ENCODE measurements around the gene SULT2A1.
"Not testable (repeated sequence)": the region's sequence is repeated elsewhere in the genome, so short reads cannot be mapped to it uniquely, and the experiment has no call there.

The SULT2A1 gene

DNA sequence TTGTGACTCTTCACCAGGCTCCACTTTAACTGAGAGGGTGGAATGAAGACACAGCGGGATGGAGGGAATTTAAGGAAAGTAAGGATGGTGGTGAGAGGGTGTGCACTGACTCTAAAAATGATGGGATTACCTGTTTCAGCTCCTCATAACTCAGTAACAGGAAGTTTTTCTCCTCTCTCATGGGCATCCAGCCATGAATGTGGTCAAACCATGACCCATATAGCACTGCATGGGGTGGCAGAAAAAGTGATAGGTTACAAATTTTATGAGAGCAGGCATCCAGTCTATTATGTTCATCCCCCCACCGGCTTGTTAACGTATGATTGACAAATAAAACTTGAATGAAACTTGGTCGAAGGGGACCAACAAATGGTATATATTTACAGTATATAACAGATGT is 7.2 kb downstream of the SULT2A1 start:
- Histone ChIP-seq H3K9me3 (ENCODE audit: low read depth, low read length) (no peaks in the 10 kb centered on the region), H3K4me3 (no peak overlapping the region), H3K9ac (ENCODE audit: insufficient read length) (no peak overlapping the region), H3K36me3 (ENCODE audit: insufficient read depth, low read length) (no peaks in the 10 kb centered on the region), H3K27ac (no peak overlapping the region)
- no peak for DNase-seq (ENCODE audit: low read depth, low spot score)
- TF ChIP-seq EZH2 (IDR thresholded peaks at IDR 0.05) (no peak), FOXP2 (optimal IDR thresholded peaks at IDR 0.05; ENCODE audit: control extremely low read depth, extremely low read length, insufficient read depth) (no peak), POLR2AphosphoS5 (IDR thresholded peaks at IDR 0.05; ENCODE audit: borderline replicate concordance, low read depth, low read length) (no peak)

DNA sequence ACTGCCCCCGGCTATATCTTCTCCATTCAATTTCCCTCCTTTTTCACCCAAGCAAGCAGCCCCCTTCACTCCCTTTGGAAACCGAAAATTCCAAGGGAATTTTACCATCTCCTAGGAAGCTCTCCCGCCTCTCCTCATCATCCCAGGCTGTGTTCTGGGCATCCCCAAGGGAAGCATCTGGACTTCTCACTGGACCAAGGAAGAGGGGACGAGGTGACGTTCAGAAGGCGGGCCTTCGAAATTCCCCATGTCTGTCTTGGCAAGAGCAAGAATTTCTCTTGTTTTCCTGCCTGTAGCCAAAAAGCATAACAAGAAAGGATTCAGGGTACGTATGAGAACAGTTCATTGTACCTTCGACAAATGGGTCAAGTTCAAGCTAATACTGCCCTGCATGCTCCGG is 20.9 kb downstream of the SULT2A1 start:
- no peak overlapping the region for H3K4me3 ChIP-seq
- DNase-seq (ENCODE audit: low read depth, low spot score): no peak
- TF ChIP-seq POLR2AphosphoS5 (IDR thresholded peaks at IDR 0.05; ENCODE audit: borderline replicate concordance, low read depth, low read length) (no peak), EZH2 (IDR thresholded peaks at IDR 0.05) (no peak), FOXP2 (optimal IDR thresholded peaks at IDR 0.05; ENCODE audit: control extremely low read depth, extremely low read length, insufficient read depth) (no peak)

GRCh38 chr19:47863514-47863936 is 22.6 kb downstream of the SULT2A1 start:
- no peaks in the 10 kb centered on the region for H3K9me3 ChIP-seq (ENCODE audit: low read depth, low read length)
- DNase-seq (ENCODE audit: low read depth, low spot score): no peak
- H3K4me3 ChIP-seq: no peak overlapping the region
- H3K9ac ChIP-seq (ENCODE audit: insufficient read length): no peak overlapping the region
- H3K27ac ChIP-seq: no peak overlapping the region
- no peaks in the 10 kb centered on the region for H3K36me3 ChIP-seq (ENCODE audit: insufficient read depth, low read length)
- TF ChIP-seq FOXP2 (optimal IDR thresholded peaks at IDR 0.05; ENCODE audit: control extremely low read depth, extremely low read length, insufficient read depth) (no peak), EZH2 (IDR thresholded peaks at IDR 0.05) (no peak), POLR2AphosphoS5 (IDR thresholded peaks at IDR 0.05; ENCODE audit: borderline replicate concordance, low read depth, low read length) (no peak)

More for the DNA sequence above, 20.9 kb downstream of the SULT2A1 start:
- H3K9ac ChIP-seq (ENCODE audit: insufficient read length): no peak overlapping the region
- no peak overlapping the region for H3K27ac ChIP-seq
- H3K36me3 ChIP-seq (ENCODE audit: insufficient read depth, low read length): no peaks in the 10 kb centered on the region
- no peaks in the 10 kb centered on the region for H3K9me3 ChIP-seq (ENCODE audit: low read depth, low read length)

DNA sequence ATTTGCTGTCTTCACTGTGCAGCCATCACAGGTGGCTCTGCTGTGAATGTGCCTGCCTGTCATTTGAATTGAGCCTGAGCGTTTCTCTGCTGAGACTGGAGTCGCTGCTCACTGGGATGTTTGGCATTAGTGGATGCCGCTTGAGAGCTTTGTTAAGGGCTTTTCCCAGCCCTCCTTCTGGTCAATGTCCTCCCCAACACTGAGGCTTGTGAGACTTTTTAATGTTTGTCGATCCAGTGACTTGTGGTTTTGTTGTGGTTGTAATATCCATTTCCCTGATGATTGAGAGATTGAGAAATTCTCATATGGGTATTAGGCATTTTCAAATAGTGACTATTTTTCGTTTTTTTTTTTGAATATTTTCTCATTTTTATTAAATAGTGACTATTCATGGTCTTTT is 24.5 kb downstream of the SULT2A1 start:
- Histone ChIP-seq H3K36me3 (ENCODE audit: insufficient read depth, low read length) (no peaks in the 10 kb centered on the region), H3K4me3 (no peak overlapping the region), H3K9ac (ENCODE audit: insufficient read length) (no peak overlapping the region), H3K27ac (no peak overlapping the region), H3K9me3 (ENCODE audit: low read depth, low read length) (no peaks in the 10 kb centered on the region)
- DNase-seq (ENCODE audit: low read depth, low spot score): no peak
- TF ChIP-seq FOXP2 (optimal IDR thresholded peaks at IDR 0.05; ENCODE audit: control extremely low read depth, extremely low read length, insufficient read depth) (no peak), POLR2AphosphoS5 (IDR thresholded peaks at IDR 0.05; ENCODE audit: borderline replicate concordance, low read depth, low read length) (no peak), EZH2 (IDR thresholded peaks at IDR 0.05) (no peak)

- H3K9me3 ChIP-seq (ENCODE audit: low read depth, low read length): no peaks in the 10 kb centered on the region
- no peak for DNase-seq (ENCODE audit: low read depth, low spot score)
- H3K9ac ChIP-seq (ENCODE audit: insufficient read length): no peak overlapping the region
- no peak overlapping the region for H3K27ac ChIP-seq
- no peak for TF ChIP-seq EZH2 (IDR thresholded peaks at IDR 0.05)
- TF ChIP-seq FOXP2 (optimal IDR thresholded peaks at IDR 0.05; ENCODE audit: control extremely low read depth, extremely low read length, insufficient read depth): no peak
- no peak for TF ChIP-seq POLR2AphosphoS5 (IDR thresholded peaks at IDR 0.05; ENCODE audit: borderline replicate concordance, low read depth, low read length)
- H3K4me3 ChIP-seq: no peak overlapping the region
- H3K36me3 ChIP-seq (ENCODE audit: insufficient read depth, low read length): no peaks in the 10 kb centered on the region
Measured at GRCh38 chr19:47860602-47861297, 25.4 kb downstream of the SULT2A1 start.

DNA sequence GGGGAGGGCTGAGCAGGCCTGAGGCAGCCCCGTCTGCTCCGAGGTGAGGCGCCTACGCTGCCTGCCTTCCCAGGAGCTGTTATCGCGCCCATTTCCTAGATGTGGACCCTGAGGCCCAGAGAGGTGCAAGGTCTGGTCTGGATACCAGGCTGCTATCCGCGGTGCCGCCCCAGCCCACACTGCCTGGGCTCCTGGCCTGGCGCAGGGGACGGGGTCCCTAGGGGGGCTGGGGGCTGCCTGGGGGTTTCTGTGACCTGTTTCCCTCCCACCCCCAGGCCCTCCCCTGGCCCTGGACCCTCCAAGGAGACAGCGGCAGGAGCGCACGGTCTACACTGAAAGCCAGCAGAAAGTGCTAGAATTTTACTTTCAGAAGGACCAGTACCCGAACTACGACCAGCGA is 26.3 kb downstream of the SULT2A1 start:
- H3K4me3 ChIP-seq; H3K27ac ChIP-seq; H3K36me3 ChIP-seq (ENCODE audit: insufficient read depth, low read length); DNase-seq (ENCODE audit: low read depth, low spot score); H3K9ac ChIP-seq (ENCODE audit: insufficient read length); H3K9me3 ChIP-seq (ENCODE audit: low read depth, low read length): not testable (repeated sequence)

DNA sequence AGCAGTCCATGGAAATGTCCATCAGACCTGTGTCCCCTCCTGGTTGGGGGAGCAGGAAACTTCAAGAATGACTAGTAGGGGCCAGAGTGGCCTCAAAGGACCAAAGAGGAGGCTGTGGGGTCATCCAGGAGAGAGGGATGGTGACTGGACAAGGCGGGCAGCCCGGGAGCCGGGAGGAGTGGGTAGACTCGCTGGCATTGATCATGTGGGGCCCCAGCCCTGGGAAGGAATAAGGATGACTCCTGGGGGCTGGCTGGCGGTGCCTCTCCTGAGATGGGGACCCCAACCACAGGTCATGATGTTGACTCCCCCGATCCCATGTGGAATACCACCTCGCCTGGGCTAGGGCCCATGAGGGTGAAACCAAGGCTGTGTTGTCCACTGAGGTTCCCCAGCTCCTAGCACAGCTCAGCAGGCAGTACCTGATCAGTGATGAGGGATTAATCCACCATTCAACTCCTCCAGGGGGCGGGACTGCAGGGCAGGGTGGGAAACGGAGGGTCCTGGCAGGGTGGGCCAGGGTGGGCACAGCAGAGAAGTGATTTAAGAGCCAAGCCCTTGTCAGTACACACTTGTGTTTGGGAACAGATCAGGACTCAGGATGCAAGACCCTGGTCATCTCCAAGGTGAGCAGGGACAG is 27.3 kb downstream of the SULT2A1 start, which contains the start of gene TPRX2:
TSS of gene TPRX2 (plus strand) at position 590 of the 640 bp plus-strand sequence. CDS start at position 602, 12 bp downstream.
- H3K27ac ChIP-seq; H3K36me3 ChIP-seq (ENCODE audit: insufficient read depth, low read length); DNase-seq (ENCODE audit: low read depth, low spot score); H3K4me3 ChIP-seq; H3K9ac ChIP-seq (ENCODE audit: insufficient read length); H3K9me3 ChIP-seq (ENCODE audit: low read depth, low read length): not testable (repeated sequence)

DNA sequence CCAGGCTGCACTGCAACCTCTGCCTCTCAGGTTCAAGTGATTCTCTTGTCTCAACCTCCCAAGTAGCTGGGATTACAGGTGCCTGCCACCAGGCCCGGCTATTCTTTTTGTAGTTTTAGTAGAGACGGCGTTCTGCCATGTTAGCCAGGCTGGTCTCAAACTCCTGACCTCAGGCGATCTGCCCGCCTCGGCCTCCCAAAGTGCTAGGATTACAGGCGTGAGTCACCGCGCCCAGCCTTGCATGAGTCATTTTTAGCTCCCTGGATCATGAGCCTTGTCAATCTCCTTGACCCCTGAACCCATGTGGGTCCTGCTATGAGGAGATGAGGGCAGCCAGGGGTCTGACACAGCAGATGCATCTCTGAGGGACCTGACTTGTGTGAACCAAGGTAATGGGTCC is 27.9 kb downstream of the SULT2A1 start:
- not testable (repeated sequence) for H3K4me3 ChIP-seq; H3K9ac ChIP-seq (ENCODE audit: insufficient read length); H3K36me3 ChIP-seq (ENCODE audit: insufficient read depth, low read length); H3K27ac ChIP-seq; H3K9me3 ChIP-seq (ENCODE audit: low read depth, low read length); DNase-seq (ENCODE audit: low read depth, low spot score)

- TF ChIP-seq EZH2 (IDR thresholded peaks at IDR 0.05): no peak
- Histone ChIP-seq H3K36me3 (ENCODE audit: insufficient read depth, low read length) (no peaks in the 10 kb centered on the region), H3K9ac (ENCODE audit: insufficient read length) (no peak overlapping the region), H3K4me3 (no peak overlapping the region), H3K9me3 (ENCODE audit: low read depth, low read length) (no peaks in the 10 kb centered on the region), H3K27ac (no peak overlapping the region)
- DNase-seq (ENCODE audit: low read depth, low spot score): no peak
Measured at GRCh38 chr19:47854459-47854858, 31.7 kb downstream of the SULT2A1 start.
